Measurements from ENCODE around the gene SDR39U1. TPM values are rescaled to one million over a fixed set of nuclear protein-coding genes. Genes with fewer than 3 reads are reported as not detected.

Gene SDR39U1
- total and polyA plus RNA-seq, 7 donors, result 55.7 to 110 (median 63.6) TPM

DNA sequence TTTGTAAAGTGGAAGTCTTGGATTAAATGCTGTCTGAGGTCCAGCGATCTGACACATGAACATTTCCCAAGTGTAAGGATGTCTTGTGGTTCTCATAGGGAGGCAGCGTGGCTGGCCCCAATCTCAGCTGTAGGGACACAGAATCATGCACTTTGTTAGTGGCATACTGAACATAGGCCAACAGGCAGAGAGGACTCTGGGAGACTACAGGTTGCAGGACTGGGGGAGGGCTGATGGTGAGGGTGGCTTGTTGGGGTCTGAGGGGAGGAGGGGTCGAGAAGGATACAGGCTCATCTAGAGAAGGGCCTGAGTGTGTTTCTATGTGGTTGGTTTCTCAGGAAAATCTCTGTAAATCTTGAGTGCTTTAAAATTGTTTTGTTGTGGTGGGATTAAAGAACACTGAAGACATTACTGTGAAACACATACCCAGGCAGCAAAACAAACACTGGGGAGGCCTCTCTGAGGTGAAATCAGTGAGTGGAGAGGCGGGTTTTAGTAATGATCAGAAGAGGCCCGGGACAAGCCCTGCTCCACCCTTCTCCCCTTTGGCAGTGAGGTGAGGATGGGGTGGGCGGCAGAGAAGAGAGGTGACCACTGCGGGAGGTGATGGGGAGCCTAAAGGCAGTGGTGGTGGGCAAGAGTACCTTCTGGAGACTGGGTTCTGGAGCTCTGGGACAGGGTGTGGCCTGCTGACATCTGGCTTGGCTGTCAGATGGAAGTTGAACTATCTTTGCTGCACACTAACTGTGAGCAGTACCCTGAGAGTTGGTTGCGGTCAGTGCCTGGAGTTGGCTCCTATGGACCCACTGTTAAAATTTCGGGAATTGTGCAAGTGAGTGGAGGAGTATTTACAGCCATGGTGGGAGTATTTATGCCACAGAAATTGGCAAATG, 40.5 kb downstream of the SDR39U1 start:
- WGBS, 3 donors, result 55 to 62% (median 61%) methylated on average over 8 to 9 of the region's 9 CpGs
- H3K4me3 ChIP-seq, result no peak overlapping the region
- DNase-seq (no peak), ATAC-seq (no peak)
- H3K9me3 ChIP-seq, result no peaks in the 10 kb centered on the region
- H3K27ac ChIP-seq, result no peak overlapping the region
- no peaks in the 10 kb centered on the region for H3K36me3 ChIP-seq (ENCODE audit: insufficient read depth in 1 of 2, low read depth in 1 of 2)
- H3K4me1 ChIP-seq, result peaks cover 3% of the 10 kb centered on the region
- intact Hi-C loops (cut with DNase I), result no loop called here
- no peak for TF ChIP-seq CTCF (IDR thresholded peaks at IDR 0.05)
- H3K27me3 ChIP-seq (ENCODE audit: insufficient read depth in 3 of 3, low read length in 2 of 3), result peaks cover 0 to 8% (median 5%) of the 10 kb centered on the region in 3 donors

- Histone ChIP-seq H3K27me3 (ENCODE audit: insufficient read depth in 3 of 3, low read length in 2 of 3) (peaks cover 0 to 8% (median 5%) of the 10 kb centered on the region in 3 donors), H3K36me3 (ENCODE audit: insufficient read depth in 1 of 2, low read depth in 1 of 2) (no peaks in the 10 kb centered on the region), H3K9me3 (no peaks in the 10 kb centered on the region), H3K27ac (no peak overlapping the region), H3K4me3 (peak overlapping the region; percentile 74), H3K4me1 (peaks cover 3% of the 10 kb centered on the region)
- no peak for ATAC-seq
- TF ChIP-seq CTCF (IDR thresholded peaks at IDR 0.05), result no peak
- WGBS, 3 donors, result 66 to 77% (median 71%) methylated on average over 4 of the region's 4 CpGs
- intact Hi-C loops (cut with DNase I), result no loop called here
- DNase-seq, result no peak
Observed at GRCh38 chr14:24399999-24400718, 42.4 kb downstream of the SDR39U1 start.

DNA sequence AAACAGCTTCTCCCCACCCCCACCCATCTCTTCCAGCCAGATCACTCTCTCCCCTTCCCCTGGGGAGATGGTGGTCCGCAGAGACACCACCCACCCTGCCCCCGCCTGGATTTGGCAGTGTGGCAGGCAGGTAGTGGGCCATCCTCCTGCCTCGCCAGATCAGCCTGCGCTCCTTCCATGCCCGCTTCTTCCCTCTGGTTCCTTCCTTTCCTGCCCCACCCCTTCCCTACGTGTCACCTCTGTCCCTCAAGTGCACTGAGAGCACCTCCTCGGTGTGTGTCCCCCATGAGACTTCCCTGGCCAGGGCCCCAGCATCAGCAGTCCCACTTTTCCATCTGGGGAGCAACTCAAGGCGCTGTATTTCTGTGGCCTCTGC, 43.1 kb downstream of the SDR39U1 start:
- Histone ChIP-seq H3K9me3 (no peaks in the 10 kb centered on the region), H3K27ac (peak overlapping the region; percentile 25), H3K4me3 (peak overlapping the region; percentile 74), H3K27me3 (ENCODE audit: insufficient read depth in 3 of 3, low read length in 2 of 3) (peaks cover 0 to 8% (median 5%) of the 10 kb centered on the region in 3 donors), H3K4me1 (peaks cover 3% of the 10 kb centered on the region), H3K36me3 (ENCODE audit: insufficient read depth in 1 of 2, low read depth in 1 of 2) (no peaks in the 10 kb centered on the region)
- 28 to 43% (median 38%) methylated on average over 4 to 8 of the region's 8 CpGs for whole genome bisulfite sequencing, 3 donors
- no peak for TF ChIP-seq CTCF (IDR thresholded peaks at IDR 0.05)
- DNase-seq (no peak), ATAC-seq (peak in 1 of 4 donors; percentile 8)
- intact Hi-C loops (cut with DNase I), result no loop called here

DNA sequence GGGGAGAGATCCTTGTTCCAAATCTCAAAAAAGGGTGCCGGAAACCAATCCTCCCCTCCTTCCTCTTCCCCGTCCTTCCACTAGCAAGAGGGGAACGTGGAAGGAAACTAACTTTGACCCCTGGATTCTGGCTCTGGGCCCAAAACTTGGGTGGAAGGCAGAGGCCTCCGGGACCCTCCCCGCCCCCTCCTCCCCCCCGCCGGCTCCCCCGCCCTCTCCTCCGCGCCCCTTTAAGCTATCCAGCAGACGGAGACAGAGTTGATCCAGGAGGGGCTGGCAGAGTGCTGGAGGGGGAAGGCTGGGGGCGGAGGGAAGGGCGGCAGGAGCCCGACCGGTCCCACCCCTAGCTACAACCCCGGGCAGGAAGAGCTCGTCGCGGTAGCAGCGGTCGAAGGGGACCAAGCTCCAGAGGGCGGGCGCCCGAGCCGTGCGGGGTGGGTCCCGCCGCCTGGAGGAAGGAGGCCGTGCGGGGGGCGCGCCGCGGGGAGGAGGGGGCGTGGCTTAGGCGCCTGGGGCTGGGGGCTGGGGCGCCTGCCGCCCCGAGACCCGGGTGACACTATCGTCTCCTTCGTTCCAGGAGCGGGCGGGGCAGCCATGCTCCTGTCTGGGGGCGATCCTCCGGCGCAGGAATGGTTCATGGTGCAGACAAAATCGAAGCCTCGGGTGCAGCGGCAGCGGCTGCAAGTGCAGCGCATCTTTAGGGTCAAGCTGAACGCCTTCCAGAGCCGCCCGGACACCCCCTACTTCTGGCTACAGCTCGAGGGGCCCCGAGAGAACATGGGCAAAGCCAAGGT, 43.7 kb downstream of the SDR39U1 start, which contains the start of gene NYNRIN:
Gene NYNRIN (plus strand): TSS at position 351 of the 794 bp plus-strand sequence. CDS start 244 bp downstream, at position 595.
- Histone ChIP-seq H3K9me3 (no peaks in the 10 kb centered on the region), H3K36me3 (ENCODE audit: insufficient read depth in 1 of 2, low read depth in 1 of 2) (no peaks in the 10 kb centered on the region), H3K27me3 (ENCODE audit: insufficient read depth in 3 of 3, low read length in 2 of 3) (peaks cover 0 to 8% (median 5%) of the 10 kb centered on the region in 3 donors), H3K27ac (peak within 1 kb of the TSS; percentile 25), H3K4me3 (peak within 1 kb of the TSS; percentile 74), H3K4me1 (peaks cover 2% of the 10 kb centered on the region)
- no peak for TF ChIP-seq CTCF (IDR thresholded peaks at IDR 0.05)
- peak; percentile 65 to 76 for DNase-seq
- WGBS, 3 donors, result 2 to 4% (median 3%) methylated on average over 25 to 57 of the region's 57 CpGs
- intact Hi-C loops (cut with DNase I), result no loop called here
- peak; percentile 53 to 79 (median 68) for ATAC-seq

All from psoas muscle (tissue), 8 donors.